ENCODE results near the gene GLRX. TPM values are rescaled to one million over a fixed set of nuclear protein-coding genes. Genes with fewer than 3 reads are reported as not detected.
A peak's percentile ranks its signal among the peaks of the same experiment; 100 is the strongest.

GLRX gene
- total and polyA plus RNA-seq, 2 of the 13 experiments (the other 11 are each of a cell fraction or from before 2014, with no cell fraction given), result 63.8 to 499 TPM

- TF ChIP-seq NFE2L1 (CRISPR knock-in tag; IDR thresholded peaks at IDR 0.05; ENCODE audit: borderline replicate concordance), result no peak
- TF ChIP-seq, protein P1, sequence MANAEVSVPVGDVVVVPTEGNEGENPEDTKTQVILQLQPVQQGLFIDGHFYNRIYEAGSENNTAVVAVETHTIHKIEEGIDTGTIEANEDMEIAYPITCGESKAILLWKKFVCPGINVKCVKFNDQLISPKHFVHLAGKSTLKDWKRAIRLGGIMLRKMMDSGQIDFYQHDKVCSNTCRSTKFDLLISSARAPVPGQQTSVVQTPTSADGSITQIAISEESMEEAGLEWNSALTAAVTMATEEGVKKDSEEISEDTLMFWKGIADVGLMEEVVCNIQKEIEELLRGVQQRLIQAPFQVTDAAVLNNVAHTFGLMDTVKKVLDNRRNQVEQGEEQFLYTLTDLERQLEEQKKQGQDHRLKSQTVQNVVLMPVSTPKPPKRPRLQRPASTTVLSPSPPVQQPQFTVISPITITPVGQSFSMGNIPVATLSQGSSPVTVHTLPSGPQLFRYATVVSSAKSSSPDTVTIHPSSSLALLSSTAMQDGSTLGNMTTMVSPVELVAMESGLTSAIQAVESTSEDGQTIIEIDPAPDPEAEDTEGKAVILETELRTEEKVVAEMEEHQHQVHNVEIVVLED (CRISPR knock-in tag; IDR thresholded peaks at IDR 0.05; ENCODE audit: borderline replicate concordance), result no peak
- no peak for TF ChIP-seq RARG (CRISPR knock-in tag; IDR thresholded peaks at IDR 0.05; ENCODE audit: low read depth)
These were observed 17.1 kb upstream of the GLRX start (continued) for GRCh38 chr5:95839658-95840057.

- no TSS peak for BruUV-seq (replicated peaks)
These were observed 16.0 kb upstream of the GLRX start for GRCh38 chr5:95838556-95838955.

More at GRCh38 chr5:95838556-95838955, 16.0 kb upstream of the GLRX start:
- H3K27me3 ChIP-seq (ENCODE audit: control insufficient read depth in 1 of 2, insufficient read depth in 2 of 2, low read length in 2 of 2), result no peaks in the 10 kb centered on the region
- no peaks in the 10 kb centered on the region for H3K36me3 ChIP-seq (replicated peaks in 1 of 2; ENCODE audit: control insufficient read depth in 1 of 2, insufficient read depth in 2 of 2, low read length in 2 of 2)
- ChIA-PET POLR2A (interaction anchor here (7.8 kb wide), 1 partner anchor 16 kb away, joined by 130 read pairs; the partner anchor contains the start of gene GLRX), CTCF (ENCODE audit: low intra/inter-chr PET ratio, low total read pairs) (no interaction called here)
- FAIRE-seq (no peak), ATAC-seq (no peak), DNase-seq (ENCODE audit: low spot score) (no peak)
- H3K9me3 ChIP-seq (ENCODE audit: low read length), result no peaks in the 10 kb centered on the region
- no peak overlapping the region for H3K27ac ChIP-seq (ENCODE audit: extremely low read length, insufficient read depth, low read length)
- no peak overlapping the region for H3K4me3 ChIP-seq (replicated peaks in 1 of 3; ENCODE audit: insufficient read depth in 1 of 3, low read depth in 2 of 3, low read length in 3 of 3)
- H2AFZ ChIP-seq (ENCODE audit: low read length), result no peak overlapping the region
- in situ Hi-C loops (cut with HindIII; ENCODE audit: extremely low pct_ligation_motif_present, low pct_unique_long_range_greater_than_20kb), result loop anchor here (25.0 kb wide), 1 partner anchor 551 kb away; the partner anchor contains the start of gene MCTP1
- WGBS (ENCODE audit: low lambda C conversion rate), result 69% methylated on average over 1 of the region's 1 CpG
- no peak overlapping the region for H3K9ac ChIP-seq (ENCODE audit: insufficient read depth, low read depth, low read length)
- TF ChIP-seq PAF1 (CRISPR knock-in tag; IDR thresholded peaks at IDR 0.05), result no peak
- 0 out of 2 replicates have a peak, but pooled peaks have one; percentile 34 for TF ChIP-seq EHMT2 (IDR thresholded peaks at IDR 0.05; ENCODE audit: borderline replicate concordance, low read depth, low read length)
- no peak overlapping the region for H3K4me2 ChIP-seq (ENCODE audit: low read depth, low read length)
- H4K20me1 ChIP-seq (ENCODE audit: insufficient read depth, low read length), result no peaks in the 10 kb centered on the region
- intact Hi-C loops (cut with micrococcal nuclease; ENCODE audit: unreplicated experiment), result no loop called here
- peaks cover 80% of the 10 kb centered on the region for H3K4me1 ChIP-seq (ENCODE audit: insufficient read depth, low read length)
- no peaks in the 10 kb centered on the region for H3K79me2 ChIP-seq (ENCODE audit: insufficient read depth, low read length)

All from HepG2 (cell line).